GM18505 (cell line): Measurements from ENCODE around the gene RIT1.

Experiments
- ATAC-seq: cut with Tn5 transposase; IDR thresholded peaks from one replicate; pipeline ENCODE4 v1.9.1; 2021; ENCODE audit not compliant: unreplicated experiment
- POLR2A ChIP-seq: IDR thresholded peaks from 4 replicates; pipeline ENCODE4 v1.6.1; 2011; ENCODE audit warnings: borderline replicate concordance; ENCODE audit not compliant: insufficient read depth, insufficient read length; ENCODE audit errors: extremely low read depth

The RIT1 gene, protein sequence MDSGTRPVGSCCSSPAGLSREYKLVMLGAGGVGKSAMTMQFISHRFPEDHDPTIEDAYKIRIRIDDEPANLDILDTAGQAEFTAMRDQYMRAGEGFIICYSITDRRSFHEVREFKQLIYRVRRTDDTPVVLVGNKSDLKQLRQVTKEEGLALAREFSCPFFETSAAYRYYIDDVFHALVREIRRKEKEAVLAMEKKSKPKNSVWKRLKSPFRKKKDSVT

DNA sequence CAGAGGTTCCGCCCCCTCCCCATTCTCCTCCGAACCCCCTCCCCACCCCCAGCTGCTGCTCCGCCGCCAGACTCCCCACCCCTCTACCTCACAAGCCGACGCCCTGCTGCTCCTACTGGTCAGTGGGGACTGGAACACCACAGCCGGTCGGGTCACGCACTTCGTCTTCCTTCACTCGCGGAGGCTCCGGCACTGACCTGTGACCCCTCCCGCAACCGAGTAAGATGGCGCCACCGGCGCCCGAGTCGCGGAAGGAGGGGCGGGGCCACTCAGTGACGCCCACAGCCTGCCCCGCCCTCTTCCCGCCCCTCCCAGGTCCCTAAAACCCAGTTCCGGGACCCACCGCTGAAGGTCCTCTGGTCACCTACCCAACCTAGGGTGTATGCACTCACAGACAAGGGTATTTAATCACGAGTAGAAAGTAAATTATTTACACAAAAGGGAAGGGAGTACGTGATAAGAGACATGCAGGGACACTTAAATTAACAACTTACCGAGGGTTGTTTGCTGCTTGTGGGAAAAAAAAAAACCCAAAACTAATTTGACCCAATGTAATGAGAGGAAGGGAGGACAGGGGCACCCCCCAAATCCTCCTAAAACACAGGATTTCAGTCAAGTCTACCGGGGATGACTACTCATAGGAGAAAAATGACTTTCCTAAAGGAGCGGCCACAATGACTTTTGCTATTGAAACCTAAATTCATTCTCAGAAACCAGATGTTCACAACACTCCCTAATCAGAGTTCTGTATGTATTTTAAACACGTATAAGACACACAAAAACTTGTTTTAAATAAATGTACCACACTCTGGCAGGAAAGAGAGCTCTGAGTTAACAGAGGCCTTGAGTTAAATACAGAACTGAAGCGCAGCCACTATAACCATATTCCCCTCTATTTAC, at the start of gene RIT1:
Gene RIT1 (minus strand): TSS at position 194 of the 900 bp plus-strand sequence. CDS start 588 bp downstream, outside the sequence.
- TF ChIP-seq POLR2A, result peak; percentile 82
- peak; percentile 76 for ATAC-seq

DNA sequence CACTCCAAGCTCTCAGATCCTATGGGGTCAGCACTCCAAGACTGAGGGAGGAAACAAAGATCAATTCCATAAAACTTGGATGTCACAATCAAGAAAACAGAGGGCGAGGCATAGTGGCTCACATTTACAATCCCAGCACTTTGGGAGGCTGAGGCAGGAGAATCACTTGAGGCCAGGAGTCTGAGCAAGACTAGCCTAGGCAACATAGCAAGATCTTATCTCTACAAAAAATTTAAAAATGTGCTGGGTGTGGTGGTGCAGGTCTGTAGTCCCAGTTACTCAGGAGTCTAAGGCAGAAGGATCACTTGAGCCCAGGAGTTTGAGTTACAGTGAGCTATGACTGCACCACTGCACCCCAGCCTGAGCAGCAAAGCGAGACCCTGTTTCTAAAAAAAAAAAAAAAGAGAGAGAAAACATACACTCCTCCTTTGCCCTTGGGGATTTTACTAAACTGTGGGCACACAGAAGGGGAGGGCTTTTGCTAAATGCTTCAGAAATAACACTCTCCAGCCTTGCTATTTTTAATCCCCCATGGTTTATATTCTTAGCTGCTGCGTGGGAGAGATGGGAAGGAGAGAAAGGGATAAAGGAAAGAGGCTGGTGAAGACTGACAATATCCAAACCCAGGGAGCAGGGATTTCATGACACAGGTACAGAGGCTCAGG, 49.1 kb upstream of the RIT1 start:
- ATAC-seq, result no peak
- TF ChIP-seq POLR2A, result no peak

DNA sequence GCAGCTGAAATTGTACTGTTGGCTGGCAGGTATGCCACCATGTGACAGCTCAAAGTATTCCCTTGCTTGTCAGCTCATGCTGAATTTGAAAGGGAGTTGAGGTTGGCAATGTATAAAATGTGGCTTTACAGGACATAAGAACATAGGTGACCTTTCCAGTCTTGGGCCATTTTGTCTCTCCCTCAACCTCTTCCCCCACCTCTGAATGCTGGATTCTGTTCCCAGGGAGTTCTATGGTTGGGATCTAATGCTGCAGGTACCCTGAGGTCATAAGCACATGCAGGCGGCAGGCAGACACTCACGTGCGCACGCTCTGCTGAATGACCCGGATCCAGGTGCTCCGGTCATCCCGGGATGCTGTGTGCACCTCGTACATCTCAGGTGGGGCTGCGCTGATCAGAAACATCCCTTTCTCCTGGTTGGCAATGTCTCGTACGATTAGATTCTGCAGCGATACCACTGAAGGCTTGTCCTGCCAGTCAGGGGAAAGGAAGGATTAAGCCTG, 46.3 kb upstream of the RIT1 start:
- peak; percentile 28 for TF ChIP-seq POLR2A
- ATAC-seq, result no peak

DNA sequence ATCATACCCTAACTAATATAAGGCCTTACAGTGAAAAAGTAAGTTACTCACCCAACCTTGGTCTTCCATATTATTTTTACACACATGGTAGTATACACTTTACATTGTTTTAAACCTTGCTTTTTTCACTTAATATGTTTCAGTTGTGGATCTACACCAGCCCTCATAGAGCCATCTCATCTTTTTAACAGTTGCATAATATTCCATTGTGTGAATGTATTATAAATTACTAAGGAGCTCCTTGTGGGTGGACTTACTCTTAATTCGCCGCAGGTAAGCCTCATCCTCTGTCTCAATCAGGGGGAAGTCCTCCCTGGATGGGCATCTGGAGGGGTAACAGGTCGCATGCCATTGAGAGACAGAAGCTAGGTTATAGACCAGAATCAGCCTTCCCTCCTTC, 43.5 kb upstream of the RIT1 start:
- TF ChIP-seq POLR2A, result no peak

DNA sequence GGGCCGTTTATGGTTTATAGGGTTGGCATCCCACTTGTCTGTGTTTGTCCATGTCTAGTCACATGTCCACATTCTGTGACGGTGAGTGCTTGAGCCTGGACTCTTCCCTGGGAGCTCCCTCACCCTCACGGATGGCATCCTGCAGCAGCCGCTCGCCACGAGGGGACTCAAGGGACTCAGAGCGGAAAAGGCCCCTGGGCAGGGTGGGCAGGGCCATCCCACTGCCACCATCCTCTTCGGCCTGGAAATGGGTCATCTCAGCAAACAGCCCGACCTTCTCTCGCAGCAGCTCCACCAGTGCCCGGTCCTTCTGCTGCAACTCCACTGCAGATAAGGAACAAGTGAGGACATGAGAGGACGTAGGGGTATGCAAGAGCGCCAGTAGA, 41.3 kb upstream of the RIT1 start:
- no peak for ATAC-seq

More for the DNA sequence above, 43.5 kb upstream of the RIT1 start:
- no peak for ATAC-seq

DNA sequence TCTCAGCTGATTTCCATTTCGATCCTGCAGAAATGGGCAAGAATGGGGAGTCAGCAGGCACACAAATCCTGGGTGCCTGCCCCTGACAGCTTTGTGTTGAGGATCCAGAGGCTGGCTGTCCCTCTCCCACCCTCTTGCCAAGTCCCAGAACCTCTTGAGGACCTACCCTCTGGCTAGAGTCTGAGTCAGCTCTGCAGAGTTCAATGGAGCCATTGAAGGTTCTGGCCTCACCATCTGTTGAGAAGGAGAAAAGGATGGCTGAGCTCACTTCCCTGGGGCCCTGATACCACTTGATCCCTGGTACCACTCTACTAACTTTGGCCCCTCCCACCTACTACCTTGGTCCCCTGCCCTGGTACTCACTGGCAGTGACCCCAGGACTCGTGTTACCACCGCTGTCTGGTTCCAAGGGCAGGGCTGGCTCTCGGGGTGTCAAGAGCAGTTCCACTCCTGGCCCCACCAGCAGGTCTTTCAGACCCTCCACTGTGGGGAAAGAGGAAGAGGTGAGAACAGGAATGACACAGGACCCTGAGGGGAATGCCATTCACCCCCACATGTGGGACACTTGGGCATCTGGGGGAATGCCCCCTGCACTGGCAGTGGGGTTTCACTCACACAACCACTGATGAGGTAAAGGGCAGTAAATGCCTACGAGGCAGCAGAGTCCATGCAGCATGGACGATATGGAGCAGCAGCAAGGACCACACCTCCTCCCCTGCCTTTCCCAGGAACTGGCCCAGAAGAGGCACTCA, 40.8 kb upstream of the RIT1 start:
- no peak for TF ChIP-seq POLR2A
- ATAC-seq, result no peak

More for the DNA sequence above, 41.3 kb upstream of the RIT1 start:
- TF ChIP-seq POLR2A, result no peak

DNA sequence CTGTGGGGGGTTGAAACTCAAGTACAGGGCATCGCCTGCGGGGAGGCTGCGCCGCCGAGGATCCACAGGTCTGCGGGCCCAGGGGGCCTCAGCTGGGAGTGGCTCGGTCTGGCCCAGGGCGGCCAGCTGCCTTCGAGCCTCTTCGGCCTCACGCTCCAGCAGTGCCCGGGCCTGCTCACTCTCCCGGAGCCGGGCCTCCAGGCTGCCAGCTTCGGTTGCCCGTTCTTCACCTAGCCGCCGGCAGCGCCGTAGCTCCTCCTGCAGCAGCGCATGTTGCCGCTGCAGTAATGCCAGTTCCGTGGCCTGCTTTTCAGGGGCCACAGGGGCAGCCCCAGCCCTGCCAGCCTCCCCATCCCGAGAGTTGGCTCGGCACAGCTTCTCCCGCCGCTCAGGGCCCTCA, 39.7 kb upstream of the RIT1 start:
- no peak for TF ChIP-seq POLR2A
- ATAC-seq, result no peak

DNA sequence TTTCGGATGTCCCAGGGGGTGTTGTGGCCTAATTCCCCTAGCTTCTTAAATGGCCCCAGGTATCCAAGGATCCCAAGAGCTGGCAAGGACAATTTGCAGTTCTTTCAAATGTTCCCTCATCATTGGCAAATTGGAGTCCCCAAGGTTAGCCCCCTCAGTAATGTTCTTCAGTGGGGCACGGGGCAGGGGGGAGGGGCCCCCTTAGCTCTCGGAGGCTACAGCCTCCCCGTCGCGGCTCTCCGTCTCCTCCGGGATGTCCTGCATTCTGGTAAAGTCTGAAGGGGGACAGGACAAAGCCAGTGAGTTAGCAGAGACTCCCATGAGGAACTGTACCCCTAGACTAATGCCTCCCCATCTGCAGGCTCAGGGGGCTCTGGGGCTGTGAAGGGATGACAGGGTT, 36.6 kb upstream of the RIT1 start:
- no peak for ATAC-seq
- no peak for TF ChIP-seq POLR2A

DNA sequence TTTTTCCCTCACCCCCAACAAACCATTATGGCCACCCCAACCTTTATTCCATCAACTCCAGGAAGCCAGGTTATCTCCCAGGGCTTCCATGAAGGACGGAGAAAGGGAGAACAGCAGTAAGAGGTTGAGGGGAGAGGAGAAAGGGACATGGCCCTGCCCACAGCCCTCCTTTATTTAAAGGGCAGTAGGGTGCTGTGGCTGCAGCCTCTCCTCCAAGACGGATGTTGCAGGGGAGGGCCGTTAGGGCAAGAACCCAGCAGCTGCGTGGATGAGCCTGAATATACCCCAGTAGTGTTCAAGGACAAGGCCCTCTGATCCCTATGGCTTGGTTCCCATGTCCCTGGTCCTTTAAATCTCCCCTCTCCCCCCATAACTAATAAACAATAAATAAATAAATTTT, 36.1 kb upstream of the RIT1 start:
- no peak for ATAC-seq
- no peak for TF ChIP-seq POLR2A

DNA sequence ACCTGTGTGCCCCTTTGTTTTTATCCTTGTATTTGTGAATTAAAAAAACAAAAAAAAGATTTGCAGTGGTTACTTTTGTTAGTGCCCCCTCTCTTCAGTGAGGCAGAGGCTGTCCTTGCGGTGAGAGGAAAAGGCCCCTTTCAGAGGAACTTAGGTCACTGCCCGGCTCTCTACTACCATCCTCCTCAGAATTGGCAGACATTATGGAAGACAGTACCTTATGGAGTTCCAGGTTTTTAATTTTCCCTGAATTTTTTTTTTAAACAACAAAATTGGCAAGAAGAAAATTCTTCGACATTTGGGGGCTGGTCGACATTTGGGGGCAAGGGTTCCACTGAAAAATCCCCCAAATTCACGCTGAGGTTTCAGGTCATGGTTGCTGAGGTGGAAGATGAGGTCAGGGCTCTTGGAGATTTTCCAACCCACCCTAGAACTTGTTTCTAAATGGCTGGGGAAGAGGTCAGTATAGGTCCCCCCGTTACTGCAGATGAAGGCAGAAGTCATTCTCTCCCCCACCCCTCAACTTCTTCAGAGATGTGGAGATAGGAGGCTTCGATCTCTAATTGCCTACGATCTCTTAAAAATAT, 35.6 kb upstream of the RIT1 start:
- no peak for TF ChIP-seq POLR2A
- peak; percentile 8 for ATAC-seq

DNA sequence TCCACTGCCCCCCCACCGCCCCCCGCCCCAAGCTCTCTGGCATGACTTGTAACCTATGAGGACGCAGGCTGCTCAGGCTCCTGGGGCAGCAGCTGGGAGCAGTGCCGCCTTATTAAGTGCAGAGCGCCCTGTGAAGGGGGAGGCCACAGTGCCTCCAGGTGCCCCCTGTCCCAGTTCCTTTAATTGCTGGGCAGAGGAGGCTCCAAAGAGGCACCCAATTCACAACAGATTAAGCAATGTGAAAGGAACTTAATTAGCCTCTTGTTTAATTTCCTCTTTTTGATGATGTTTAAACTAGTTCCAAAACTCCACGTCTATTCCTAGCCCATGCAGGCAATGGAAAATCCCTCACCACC, 33.3 kb upstream of the RIT1 start:
- TF ChIP-seq POLR2A, result no peak
- ATAC-seq, result no peak

DNA sequence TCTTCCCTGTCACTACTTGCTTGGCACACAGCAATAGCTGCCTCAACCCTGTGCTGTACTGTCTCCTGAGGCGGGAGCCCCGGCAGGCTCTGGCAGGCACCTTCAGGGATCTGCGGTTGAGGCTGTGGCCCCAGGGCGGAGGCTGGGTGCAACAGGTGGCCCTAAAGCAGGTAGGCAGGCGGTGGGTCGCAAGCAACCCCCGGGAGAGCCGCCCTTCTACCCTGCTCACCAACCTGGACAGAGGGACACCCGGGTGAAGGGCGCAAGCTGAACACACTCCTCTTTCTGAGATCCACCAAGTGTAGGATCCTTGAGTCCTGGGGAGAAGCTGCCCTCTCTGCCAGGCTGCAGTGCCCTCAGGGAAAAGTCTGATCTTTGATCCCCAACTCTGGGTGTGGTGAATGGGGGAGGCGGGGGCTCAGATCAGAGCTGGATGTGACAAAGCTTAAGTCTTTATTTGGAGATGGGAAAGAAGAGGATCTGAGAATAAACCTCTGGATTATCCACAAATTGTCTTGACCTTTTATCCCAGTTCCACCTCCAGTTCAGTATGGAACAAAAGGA, 31.5 kb upstream of the RIT1 start:
- no peak for ATAC-seq
- TF ChIP-seq POLR2A, result no peak
